CD4-positive, alpha-beta memory T cell (primary cell): ENCODE measurements around the gene GGCX. TPM values are rescaled to one million over a fixed set of nuclear protein-coding genes. Genes with fewer than 3 reads are reported as not detected.

Experiments
- CTCF ChIA-PET: fragments of 350-600 bp; sonication (Branson Sonifier 250); formaldehyde crosslinking; loops from one replicate; lab custom pipeline; 2021; ENCODE audit warnings: inconsistent platforms; ENCODE audit not compliant: partially characterized antibody; lab: Charles Lee
- POLR2A ChIA-PET: fragments of 350-600 bp; sonication (Branson Sonifier 250); formaldehyde crosslinking; loops from one replicate; lab custom pipeline; 2021; ENCODE audit not compliant: partially characterized antibody; lab: Charles Lee
- DNase-seq, 5 donors: peaks; one replicate each; pipeline versions ENCODE4 v3.0.0 to v3.0.0-alpha.2; 2020 to 2022; ENCODE audit warnings: mixed read lengths in 1 of 5
- H3K27ac ChIP-seq: one replicate; pipeline ENCODE4 v1.7.0; 2013; ENCODE audit warnings: low read depth, low read length
- H3K27me3 ChIP-seq: 2 replicates; pipeline ENCODE4 v1.7.0; 2013; ENCODE audit warnings: mild to moderate bottlenecking, low read length, moderate library complexity; ENCODE audit not compliant: insufficient read depth
- H3K36me3 ChIP-seq: 2 replicates; pipeline ENCODE4 v1.7.0; 2013; ENCODE audit warnings: mild to moderate bottlenecking, low read length, moderate library complexity; ENCODE audit not compliant: insufficient read depth
- H3K4me1 ChIP-seq: 2 replicates; pipeline ENCODE4 v1.7.0; 2013; ENCODE audit warnings: mild to moderate bottlenecking, low read length, moderate library complexity; ENCODE audit not compliant: insufficient read depth
- H3K4me3 ChIP-seq, 2 donors: one replicate each; pipeline ENCODE4 v1.7.0; 2013; ENCODE audit warnings: low read length in 2 of 2, mild to moderate bottlenecking in 1 of 2
- H3K9me3 ChIP-seq, 2 donors: one replicate each; pipeline ENCODE4 v1.7.0; 2013; ENCODE audit warnings: low read length in 2 of 2, control low read depth in 1 of 2; ENCODE audit not compliant: control insufficient read depth in 1 of 2
- H3K27ac Mint-ChIP-seq, 7 donors: one replicate each; pipeline ENCODE4 v1.8.0; 2020 to 2021; ENCODE audit warnings: mixed read lengths in 7 of 7, mild to moderate bottlenecking in 6 of 7, inconsistent platforms in 3 of 7, moderate library complexity in 3 of 7
- H3K27me3 Mint-ChIP-seq, 2 donors: one replicate each; pipeline ENCODE4 v1.8.0; 2020 to 2021; ENCODE audit warnings: mixed read lengths in 2 of 2
- H3K36me3 Mint-ChIP-seq, 2 donors: one replicate each; pipeline ENCODE4 v1.8.0; 2020 to 2021; ENCODE audit warnings: mixed read lengths in 2 of 2, inconsistent platforms in 1 of 2, mild to moderate bottlenecking in 1 of 2
- H3K4me1 Mint-ChIP-seq, 4 donors: one replicate each; pipeline ENCODE4 v1.8.0; 2020 to 2021; ENCODE audit warnings: mixed read lengths in 4 of 4, mild to moderate bottlenecking in 1 of 4
- H3K4me3 Mint-ChIP-seq, 8 donors: one replicate each; pipeline ENCODE4 v1.8.0; 2020 to 2021; ENCODE audit warnings: mixed read lengths in 8 of 8, mild to moderate bottlenecking in 7 of 8, moderate library complexity in 6 of 8, inconsistent platforms in 3 of 8
- H3K9me3 Mint-ChIP-seq, 8 donors: one replicate each; pipeline ENCODE4 v1.8.0; 2020 to 2021; ENCODE audit warnings: mixed read lengths in 8 of 8, mild to moderate bottlenecking in 5 of 8, inconsistent platforms in 3 of 8, moderate library complexity in 1 of 8
- intact Hi-C: fragments of 100-400 bp; cut with micrococcal nuclease; formaldehyde crosslinking; loops from one replicate; pipeline ENCODE4 v1.15.1; 2023
- polyA plus RNA-seq, 2 donors: library from polyadenylated mRNA; unstranded; fragments of 300-500 nt; fragmentation: Illumina TruSeq; gene quantifications; one replicate each; pipeline ENCODE4 v1.2.3, GENCODE V29; 2021
- total RNA-seq, 2 experiments: library from RNA; stranded (reverse); gene quantifications; one replicate each; pipeline ENCODE4 v1.2.3, GENCODE V29; 2021

GGCX gene
- total RNA-seq, result 10 to 100 TPM; 28.5 to 38.1 TPM
- 10 to 100 TPM in 1 of 2 donors, 1 to 10 TPM in 1; 8.4 to 11.0 TPM for polyA plus RNA-seq

DNA sequence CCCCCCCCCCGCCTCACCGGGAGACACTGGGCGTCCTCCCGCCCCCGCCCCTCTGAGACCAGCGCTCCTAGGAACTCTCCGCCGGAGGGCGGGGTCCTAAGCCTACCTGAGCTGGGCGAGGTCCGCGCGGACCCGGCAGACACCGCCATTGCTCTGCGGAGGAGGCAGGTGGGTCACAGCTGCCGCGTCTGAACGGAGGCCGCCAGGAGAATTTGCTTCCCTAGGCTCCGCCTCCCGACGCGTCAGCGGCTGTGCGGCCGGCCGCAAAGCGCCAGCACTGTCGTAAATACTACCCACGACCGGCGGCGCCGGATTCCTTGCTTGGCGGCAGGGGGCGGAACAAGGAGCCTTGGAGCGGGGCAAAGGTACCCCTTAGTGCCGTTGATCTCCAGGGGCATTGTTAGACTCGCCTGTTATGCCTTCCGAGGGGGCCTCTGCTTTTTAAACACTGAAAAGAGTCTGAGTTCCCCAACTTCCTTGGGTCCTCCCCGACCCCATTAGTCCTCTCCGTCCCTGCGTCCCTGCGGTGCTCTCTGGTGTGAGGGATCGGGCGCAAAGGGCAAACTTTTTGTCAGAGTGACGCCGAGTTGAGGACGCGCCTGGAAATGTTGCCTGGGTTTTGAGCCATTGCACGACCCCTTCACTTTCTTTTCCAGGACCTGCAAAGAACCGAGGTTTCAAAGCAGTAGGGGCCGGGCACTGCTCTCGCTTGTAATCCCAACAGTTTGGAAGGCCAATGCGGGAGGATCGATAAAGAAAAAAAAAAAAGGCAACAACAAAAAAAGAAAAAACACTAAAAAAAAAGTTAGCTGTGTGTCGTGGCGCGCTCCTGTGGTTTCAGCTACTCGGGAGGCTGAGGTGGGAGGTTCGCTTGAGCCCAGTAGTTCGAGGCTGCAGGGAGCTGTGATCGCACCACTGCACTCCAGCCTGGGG is at the start of gene GGCX:
Gene GGCX (minus strand): TSS at position 214 of the 933 bp plus-strand sequence. CDS start 65 bp downstream, at position 149.
- DNase-seq, result peak; percentile 86 to 95 (median 87)
- Mint-ChIP-seq H3K36me3 (peaks cover 8 to 16% of the 10 kb centered on the region in 2 donors), H3K27me3 (no peaks in the 10 kb centered on the region), H3K9me3 (no peaks in the 10 kb centered on the region), H3K4me3 (peak within 1 kb of the TSS; percentile 94 to 99 (median 98)), H3K27ac (peak within 1 kb of the TSS; percentile 94 to 99 (median 97)), H3K4me1 (peaks cover 12 to 35% (median 22%) of the 10 kb centered on the region in 4 donors)
- peaks cover 5% of the 10 kb centered on the region for H3K36me3 ChIP-seq
- H3K4me1 ChIP-seq, result peaks cover 19% of the 10 kb centered on the region
- peak within 1 kb of the TSS; percentile 89 for H3K27ac ChIP-seq
- intact Hi-C loops, result loop anchor here (1.0 to 2.0 kb wide), 9 partner anchors 9 to 143 kb away; partner anchors contain the start of genes C2orf68, MAT2A, RNF181 and SH2D6
- no peaks in the 10 kb centered on the region for H3K27me3 ChIP-seq
- ChIA-PET CTCF (interaction anchor here (1.1 to 3.3 kb wide), 6 partner anchors 10 to 142 kb away, joined by 3 to 12 read pairs (median 6); partner anchors contain the start of genes MAT2A, RNF181 and TMEM150A), POLR2A (interaction anchor here (0.6 to 3.5 kb wide), 19 partner anchors 10 to 538 kb away, joined by 3 to 30 read pairs (median 8); partner anchors contain the start of genes C2orf68, MAT2A, RNF181 and SH2D6)
- H3K9me3 ChIP-seq, result no peaks in the 10 kb centered on the region
- peak within 1 kb of the TSS; percentile 74 to 97 for H3K4me3 ChIP-seq

- intact Hi-C loops, result no loop called here
- Histone ChIP-seq H3K4me3 (no peak overlapping the region), H3K27me3 (no peaks in the 10 kb centered on the region), H3K36me3 (peaks cover 13% of the 10 kb centered on the region), H3K27ac (no peak overlapping the region), H3K4me1 (peaks cover 40% of the 10 kb centered on the region), H3K9me3 (no peaks in the 10 kb centered on the region)
- POLR2A ChIA-PET, result interaction anchor here (4.0 to 8.8 kb wide), 2 partner anchors 7 to 12 kb away, joined by 37 to 86 read pairs; partner anchors contain the start of genes C2orf68, RNF181 and USP39
- Mint-ChIP-seq H3K27ac (peak overlapping the region in 2 of 7 donors; percentile 43 to 67), H3K36me3 (peaks cover 15 to 40% of the 10 kb centered on the region in 2 donors), H3K27me3 (no peaks in the 10 kb centered on the region), H3K4me1 (peaks cover 22 to 64% (median 44%) of the 10 kb centered on the region in 4 donors), H3K4me3 (peak overlapping the region in 1 of 8 donors; percentile 63), H3K9me3 (peaks cover 0 to 2% (median 0%) of the 10 kb centered on the region in 8 donors)
- no peak for DNase-seq
- CTCF ChIA-PET, result interaction anchor here (2.0 kb wide), 1 partner anchor 30 kb away, joined by 5 read pairs; no protein-coding TSS in a partner anchor
These were observed 46.2 kb upstream of the GGCX start for GRCh38 chr2:85607268-85608215.

DNA sequence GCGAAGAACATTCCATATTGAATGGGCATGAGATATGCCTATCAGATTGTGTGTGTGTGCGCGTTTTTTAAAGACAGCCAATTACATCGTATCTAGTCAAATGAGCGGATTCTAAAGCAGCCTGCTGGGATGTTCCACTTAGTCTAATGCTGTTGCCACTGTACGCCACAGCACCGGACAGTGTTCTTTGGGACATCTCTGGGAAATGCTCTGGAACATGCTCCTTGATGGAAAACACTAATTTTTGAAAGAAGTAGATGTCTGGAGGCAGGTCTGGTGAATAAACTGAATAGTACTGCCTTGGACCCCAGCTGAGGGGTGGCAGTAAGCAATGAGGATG is 44.8 kb upstream of the GGCX start:
- Histone ChIP-seq H3K9me3 (no peaks in the 10 kb centered on the region), H3K4me1 (peaks cover 41% of the 10 kb centered on the region), H3K27ac (no peak overlapping the region), H3K36me3 (peaks cover 13% of the 10 kb centered on the region), H3K4me3 (no peak overlapping the region), H3K27me3 (no peaks in the 10 kb centered on the region)
- Mint-ChIP-seq H3K27ac (peak overlapping the region in 1 of 7 donors; percentile 22), H3K36me3 (peaks cover 15 to 34% of the 10 kb centered on the region in 2 donors), H3K27me3 (no peaks in the 10 kb centered on the region), H3K4me3 (no peak overlapping the region), H3K9me3 (peaks cover 0 to 2% (median 0%) of the 10 kb centered on the region in 8 donors), H3K4me1 (peaks cover 23 to 68% (median 44%) of the 10 kb centered on the region in 4 donors)
- ChIA-PET POLR2A (interaction anchor here (1.0 to 8.8 kb wide), 4 partner anchors 8 to 67 kb away, joined by 3 to 86 read pairs (median 22); partner anchors contain the start of genes C2orf68, MAT2A, RNF181 and USP39), CTCF (interaction anchor here (0.7 to 2.0 kb wide), 2 partner anchors 31 to 54 kb away, joined by 3 to 5 read pairs; no protein-coding TSS in a partner anchor)
- DNase-seq, result no peak
- intact Hi-C loops, result no loop called here

DNA sequence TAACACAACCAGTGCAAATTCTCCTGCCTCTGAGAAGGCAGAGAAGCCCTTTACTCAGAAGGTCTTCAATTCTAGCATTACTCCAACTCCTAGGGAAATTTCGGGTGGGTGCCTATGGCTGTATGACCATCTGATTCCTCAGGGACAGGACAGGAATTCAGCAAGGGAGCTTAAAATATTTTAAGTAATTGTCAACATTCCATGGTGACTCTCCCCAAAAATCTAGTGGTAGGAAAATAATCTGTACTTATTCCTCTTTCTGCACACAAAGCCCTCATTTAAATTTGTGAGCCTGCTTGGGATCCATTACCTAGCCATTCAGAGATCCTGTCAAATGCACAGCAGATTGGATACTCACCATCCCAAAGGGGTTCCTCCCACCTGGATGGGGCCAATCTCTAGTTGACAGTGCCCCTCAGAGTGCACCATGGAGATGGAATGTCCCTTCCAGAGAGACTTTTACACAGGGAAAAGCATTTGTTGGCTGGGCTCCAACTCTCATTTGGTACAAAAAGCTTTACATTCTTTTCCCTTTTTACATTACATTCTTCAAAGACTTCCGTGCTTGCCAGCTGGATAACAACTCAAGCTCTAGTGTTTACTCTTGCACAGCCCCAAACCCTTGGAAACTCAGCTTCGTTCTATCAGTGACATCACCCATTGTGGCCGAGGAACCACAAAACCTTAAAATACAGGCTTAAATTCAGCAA is 44.3 kb upstream of the GGCX start:
- DNase-seq, result no peak
- ChIA-PET POLR2A (interaction anchor here (1.0 to 8.8 kb wide), 7 partner anchors 9 to 66 kb away, joined by 3 to 86 read pairs (median 8); partner anchors contain the start of genes C2orf68, MAT2A, RNF181 and USP39), CTCF (interaction anchor here (0.7 to 2.0 kb wide), 5 partner anchors 10 to 184 kb away, joined by 3 to 5 read pairs (median 3); no protein-coding TSS in a partner anchor)
- Mint-ChIP-seq H3K4me3 (peak overlapping the region in 1 of 8 donors; percentile 30), H3K27ac (peak overlapping the region in 3 of 7 donors; percentile 35 to 75 (median 43)), H3K27me3 (no peaks in the 10 kb centered on the region), H3K9me3 (peaks cover 0 to 2% (median 0%) of the 10 kb centered on the region in 8 donors), H3K4me1 (peaks cover 23 to 67% (median 46%) of the 10 kb centered on the region in 4 donors), H3K36me3 (peaks cover 15 to 34% of the 10 kb centered on the region in 2 donors)
- Histone ChIP-seq H3K4me3 (no peak overlapping the region), H3K27me3 (no peaks in the 10 kb centered on the region), H3K27ac (no peak overlapping the region), H3K9me3 (no peaks in the 10 kb centered on the region), H3K36me3 (peaks cover 13% of the 10 kb centered on the region), H3K4me1 (peaks cover 36% of the 10 kb centered on the region)
- intact Hi-C loops, result no loop called here

- intact Hi-C loops, result loop anchor here (5.0 kb wide), 1 partner anchor 838 kb away; the partner anchor contains the start of gene KDM3A
- Mint-ChIP-seq H3K4me1 (peaks cover 19 to 61% (median 43%) of the 10 kb centered on the region in 4 donors), H3K36me3 (peaks cover 15 to 29% of the 10 kb centered on the region in 2 donors), H3K27ac (peak overlapping the region in 4 of 7 donors; percentile 18 to 62 (median 27)), H3K27me3 (no peaks in the 10 kb centered on the region), H3K4me3 (peak overlapping the region in 6 of 8 donors; percentile 12 to 43 (median 28)), H3K9me3 (peaks cover 0 to 2% (median 0%) of the 10 kb centered on the region in 8 donors)
- H3K4me1 ChIP-seq, result peaks cover 28% of the 10 kb centered on the region
- H3K27ac ChIP-seq, result no peak overlapping the region
- no peak for DNase-seq
- ChIA-PET CTCF (interaction anchor here (0.7 to 1.6 kb wide), 5 partner anchors 8 to 183 kb away, joined by 3 to 4 read pairs (median 3); no protein-coding TSS in a partner anchor), POLR2A (interaction anchor here (1.0 to 8.8 kb wide), 7 partner anchors 9 to 65 kb away, joined by 4 to 86 read pairs (median 8); partner anchors contain the start of genes C2orf68, MAT2A, RNF181 and USP39)
- peaks cover 13% of the 10 kb centered on the region for H3K36me3 ChIP-seq
- no peaks in the 10 kb centered on the region for H3K27me3 ChIP-seq
- no peak overlapping the region for H3K4me3 ChIP-seq
- H3K9me3 ChIP-seq, result no peaks in the 10 kb centered on the region
These were observed 43.5 kb upstream of the GGCX start for GRCh38 chr2:85604568-85605339.
